ENCODE results near the gene GOLGA6C. TPM values are rescaled to one million over a fixed set of nuclear protein-coding genes. Genes with fewer than 3 reads are reported as not detected.
"Not testable (repeated sequence)": the region's sequence is repeated elsewhere in the genome, so short reads cannot be mapped to it uniquely, and the experiment has no call there.

The GOLGA6C gene
- total RNA-seq, 1 donor from 2014 or later: not detected

DNA sequence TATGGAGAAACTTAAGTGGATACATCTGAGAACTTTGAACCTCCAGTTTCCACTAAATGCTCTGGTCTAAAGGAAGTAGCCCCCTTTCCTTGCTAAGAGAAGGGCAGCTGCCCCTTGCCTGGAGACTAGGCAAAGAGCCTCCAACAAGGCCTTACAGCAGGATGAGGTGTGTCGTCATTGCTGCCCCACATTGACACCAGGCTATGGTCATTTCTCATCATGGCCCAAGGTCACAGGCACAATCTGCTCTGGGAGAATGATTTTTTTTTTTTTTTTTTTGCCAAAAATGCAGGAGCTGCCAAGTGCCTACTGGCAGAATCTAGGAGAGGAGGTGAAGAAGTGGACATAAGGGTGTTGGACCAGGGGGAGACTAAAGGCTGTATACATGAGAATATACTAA, 12.4 kb upstream of the GOLGA6C start:
- DNase-seq (ENCODE audit: low spot score in 2 of 2); FAIRE-seq: not testable (repeated sequence)

DNA sequence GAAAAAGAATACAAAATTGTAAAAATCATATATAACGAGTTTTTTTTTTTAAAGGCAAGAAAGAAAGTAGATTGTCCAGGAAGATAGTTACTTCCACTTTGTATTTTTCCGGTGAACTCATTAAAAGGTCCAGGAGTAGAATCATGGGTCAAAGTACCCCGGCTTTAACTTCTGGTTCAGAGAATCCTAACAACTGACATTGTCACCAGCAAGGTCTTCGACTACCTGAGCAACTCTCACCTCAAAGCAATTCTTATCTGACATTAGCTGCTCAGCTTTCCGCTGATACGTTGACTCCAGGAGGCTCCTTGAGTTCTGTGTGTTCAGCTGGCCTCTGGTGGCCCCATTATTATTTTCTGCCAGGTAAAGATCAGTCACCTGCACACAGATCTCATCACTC, 9.1 kb upstream of the GOLGA6C start:
- not testable (repeated sequence) for DNase-seq (ENCODE audit: low spot score in 2 of 2); FAIRE-seq

GRCh38 chr15:75249726-75250125, 8.4 kb upstream of the GOLGA6C start:
- FAIRE-seq: no peak
- DNase-seq (ENCODE audit: low spot score in 2 of 2): no peak

DNA sequence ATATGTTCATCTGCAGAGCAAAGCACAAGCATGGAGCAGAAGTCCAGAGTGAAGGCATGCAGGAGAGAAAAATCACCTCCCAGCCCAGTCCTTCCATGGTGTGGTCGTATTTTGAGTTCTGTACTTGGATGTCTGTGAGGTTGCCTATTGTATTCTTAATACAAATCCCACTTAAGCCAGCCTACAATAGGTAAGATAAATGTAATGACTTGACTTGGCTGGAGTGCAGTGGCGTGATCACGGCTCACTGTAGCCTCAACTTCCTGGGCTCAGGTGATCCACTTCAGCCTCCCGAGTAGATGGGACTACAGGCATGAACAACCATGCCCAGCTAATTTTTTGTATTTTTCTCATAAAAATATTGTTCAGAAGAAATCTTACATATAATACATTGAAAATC, 6.8 kb upstream of the GOLGA6C start:
- not testable (repeated sequence) for FAIRE-seq

GRCh38 chr15:75252285-75252684, 5.8 kb upstream of the GOLGA6C start:
- not testable (repeated sequence) for FAIRE-seq; DNase-seq (ENCODE audit: low spot score in 2 of 2)

More for the DNA sequence above, 6.8 kb upstream of the GOLGA6C start:
- DNase-seq (ENCODE audit: low spot score in 2 of 2): not testable (repeated sequence)

DNA sequence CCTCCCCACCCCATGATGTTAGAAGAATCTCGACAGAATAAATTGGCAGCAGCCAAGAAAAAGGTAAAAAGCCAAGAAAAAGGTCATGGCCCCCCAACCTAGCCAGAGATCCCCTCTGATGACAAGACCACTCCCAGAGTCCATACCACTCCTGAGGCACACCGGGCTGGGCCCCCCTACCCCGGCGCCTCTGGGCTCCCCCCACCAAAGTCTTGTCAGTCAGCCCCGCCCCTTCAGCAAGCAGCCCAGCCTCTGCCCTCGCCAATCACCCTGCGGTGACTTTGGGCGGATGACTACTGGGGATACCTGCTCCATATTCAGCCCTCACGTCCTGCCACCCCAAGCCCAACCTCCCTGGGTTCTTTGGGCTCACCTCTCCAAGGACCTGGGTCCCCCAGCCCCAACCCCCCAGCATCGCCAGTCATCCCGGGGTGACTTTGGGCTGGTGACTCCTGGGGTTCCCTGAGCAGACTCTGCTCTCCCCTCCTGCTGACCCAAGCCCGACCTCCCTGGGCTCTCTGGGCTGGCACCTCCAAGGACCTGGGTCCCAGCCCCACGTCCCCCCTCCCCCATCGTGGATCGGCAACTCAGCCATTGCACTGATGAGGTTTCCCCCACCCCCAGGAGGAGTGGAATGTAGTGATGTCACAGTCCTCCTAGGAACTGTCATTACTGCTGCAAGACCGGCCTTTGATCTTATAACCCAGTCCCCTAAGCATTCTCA, 648 bp downstream of the GOLGA6C start:
- FAIRE-seq; DNase-seq (ENCODE audit: low spot score in 2 of 2): not testable (repeated sequence)

GRCh38 chr15:75259873-75260272, 1.7 kb downstream of the GOLGA6C start:
- not testable (repeated sequence) for FAIRE-seq; DNase-seq (ENCODE audit: low spot score in 2 of 2)

- not testable (repeated sequence) for FAIRE-seq; DNase-seq (ENCODE audit: low spot score in 2 of 2)
These were observed 15.7 kb downstream of the GOLGA6C start for GRCh38 chr15:75273751-75274359.

- FAIRE-seq; DNase-seq (ENCODE audit: low spot score in 2 of 2): not testable (repeated sequence)
These were observed 16.5 kb downstream of the GOLGA6C start for GRCh38 chr15:75274509-75275107.

DNA sequence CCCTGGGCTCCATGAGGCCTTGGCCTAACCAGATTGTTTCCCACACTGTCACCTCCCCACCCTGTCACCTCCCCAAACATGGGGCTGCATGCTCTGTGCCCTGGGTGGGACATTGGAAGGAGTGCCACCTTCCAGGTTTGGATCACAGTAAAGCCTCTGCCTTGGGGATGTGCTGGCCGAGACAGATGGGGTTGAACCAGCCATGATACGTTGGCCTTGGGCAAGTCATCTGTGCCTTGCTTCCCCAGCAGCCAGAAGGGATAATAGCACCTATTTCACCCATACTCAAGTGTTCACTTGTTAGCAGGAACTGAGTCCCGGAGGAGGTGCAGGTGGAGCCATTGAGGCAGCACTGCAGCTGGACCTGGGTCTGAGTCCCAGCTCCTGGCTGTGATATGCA, 17.5 kb downstream of the GOLGA6C start:
- not testable (repeated sequence) for FAIRE-seq; DNase-seq (ENCODE audit: low spot score in 2 of 2)

GRCh38 chr15:75278497-75278896, 20.4 kb downstream of the GOLGA6C start:
- FAIRE-seq; DNase-seq (ENCODE audit: low spot score in 2 of 2): not testable (repeated sequence)

DNA sequence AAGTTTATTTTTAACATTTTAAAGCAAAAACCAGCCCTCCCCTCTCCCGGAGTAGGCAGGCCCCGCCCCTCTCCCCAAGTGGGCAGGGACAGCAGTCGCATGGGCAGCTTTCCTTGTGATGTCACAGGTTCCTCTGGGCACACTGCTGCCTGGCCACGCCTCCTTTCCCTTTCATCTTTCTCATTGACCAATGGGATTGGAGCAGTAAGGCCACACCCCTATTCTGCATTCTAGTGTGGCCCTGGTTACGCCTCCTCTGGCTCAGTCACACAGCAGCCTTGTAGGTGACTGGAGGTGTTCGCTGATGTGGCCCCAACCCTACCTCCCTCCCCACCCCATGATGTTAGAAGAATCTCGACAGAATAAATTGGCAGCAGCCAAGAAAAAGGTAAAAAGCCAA, 24.4 kb downstream of the GOLGA6C start, which contains the start of gene GOLGA6D:
TSS of gene GOLGA6D (plus strand) at position 264 of the 400 bp plus-strand sequence. CDS start at position 305, 41 bp downstream.
- not testable (repeated sequence) for DNase-seq (ENCODE audit: low spot score in 2 of 2); FAIRE-seq

- not testable (repeated sequence) for DNase-seq (ENCODE audit: low spot score in 2 of 2); FAIRE-seq
These were observed 26.0 kb downstream of the GOLGA6C start for GRCh38 chr15:75284152-75284551.

DNA sequence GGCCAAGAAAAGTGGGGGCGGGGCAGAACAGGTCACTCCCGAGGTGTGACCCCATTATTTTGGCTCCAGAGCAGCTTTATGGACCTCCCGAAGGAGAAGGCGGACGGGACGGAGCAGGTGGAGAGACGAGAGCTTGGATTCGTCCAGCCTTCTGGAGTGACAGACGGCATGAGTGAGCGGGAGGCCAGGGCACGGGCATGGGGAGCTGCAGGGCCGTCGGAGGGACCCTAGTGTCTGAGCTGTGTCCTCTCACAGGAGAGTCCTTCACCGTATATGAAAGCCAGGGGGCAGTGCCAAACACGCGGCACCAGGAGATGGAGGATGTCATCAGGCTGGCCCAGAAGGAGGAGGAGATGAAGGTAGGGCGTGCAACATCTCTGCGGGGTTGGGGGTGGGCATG, 35.5 kb downstream of the GOLGA6C start:
- FAIRE-seq; DNase-seq (ENCODE audit: low spot score in 2 of 2): not testable (repeated sequence)

GRCh38 chr15:75298541-75299310, 40.6 kb downstream of the GOLGA6C start:
- DNase-seq (ENCODE audit: low spot score in 2 of 2); FAIRE-seq: not testable (repeated sequence)

GRCh38 chr15:75299311-75299688, 41.2 kb downstream of the GOLGA6C start:
- FAIRE-seq; DNase-seq (ENCODE audit: low spot score in 2 of 2): not testable (repeated sequence)

- DNase-seq (ENCODE audit: low spot score in 2 of 2); FAIRE-seq: not testable (repeated sequence)
These were observed 41.9 kb downstream of the GOLGA6C start for GRCh38 chr15:75300026-75300425.

GRCh38 chr15:75302318-75302717, 44.2 kb downstream of the GOLGA6C start:
- DNase-seq (ENCODE audit: low spot score in 2 of 2) (no peak), FAIRE-seq (no peak)

DNA sequence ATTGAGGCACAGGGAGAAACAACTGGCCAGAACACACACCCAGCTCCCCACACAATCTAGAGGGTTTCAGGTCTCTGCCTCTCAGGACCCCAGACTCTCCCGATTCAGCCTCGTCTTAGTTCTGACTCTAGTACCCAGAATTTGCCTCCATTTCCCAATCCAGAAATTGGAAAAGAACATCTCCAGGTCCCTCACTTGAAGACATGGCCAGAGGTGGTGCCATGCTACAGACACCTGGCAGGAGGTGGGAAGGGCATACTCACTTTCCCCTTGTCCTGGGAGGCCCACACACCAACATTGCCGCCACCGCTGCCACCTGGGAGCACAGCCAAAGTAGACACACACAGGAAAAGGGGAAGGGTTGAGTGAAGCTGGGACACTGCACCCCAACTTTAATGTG, 44.6 kb downstream of the GOLGA6C start:
- FAIRE-seq; DNase-seq (ENCODE audit: low spot score in 2 of 2): not testable (repeated sequence)

- FAIRE-seq (no peak), DNase-seq (ENCODE audit: low spot score in 2 of 2) (no peak)
These were observed 48.1 kb downstream of the GOLGA6C start for GRCh38 chr15:75306188-75306587.
